ENCODE results near the gene MACC1.

GRCh38 chr7:20235288-20235687, 18.1 kb upstream of the MACC1 start:
- no peak for TF ChIP-seq CTCF (IDR thresholded peaks at IDR 0.05)
- no peak for TF ChIP-seq POLR2A (IDR thresholded peaks at IDR 0.05)
